Measurements from ENCODE around the gene PLCD4.

PLCD4 gene

GRCh38 chr2:218622606-218623365, 15.1 kb downstream of the PLCD4 start:
- Histone ChIP-seq H3K9ac (ENCODE audit: low read depth, low read length) (no peak overlapping the region), H3K4me1 (ENCODE audit: insufficient read depth, low read length) (no peaks in the 10 kb centered on the region), H3K4me3 (ENCODE audit: low read length) (no peak overlapping the region), H3K27me3 (ENCODE audit: insufficient read depth, low read length) (no peaks in the 10 kb centered on the region), H3K36me3 (ENCODE audit: insufficient read depth, low read length) (no peaks in the 10 kb centered on the region), H3K9me3 (ENCODE audit: insufficient read depth, low read depth, low read length) (no peaks in the 10 kb centered on the region), H3K27ac (ENCODE audit: low read depth, low read length) (no peak overlapping the region)
- 91% methylated on average over 7 of the region's 7 CpGs for WGBS

- Histone ChIP-seq H3K4me3 (ENCODE audit: low read length) (no peak overlapping the region), H3K27me3 (ENCODE audit: insufficient read depth, low read length) (no peaks in the 10 kb centered on the region), H3K27ac (ENCODE audit: low read depth, low read length) (no peak overlapping the region), H3K4me1 (ENCODE audit: insufficient read depth, low read length) (no peaks in the 10 kb centered on the region), H3K36me3 (ENCODE audit: insufficient read depth, low read length) (no peaks in the 10 kb centered on the region), H3K9ac (ENCODE audit: low read depth, low read length) (no peak overlapping the region), H3K9me3 (ENCODE audit: insufficient read depth, low read depth, low read length) (no peaks in the 10 kb centered on the region)
- 86% methylated on average over 3 of the region's 3 CpGs for WGBS
Observed at GRCh38 chr2:218623366-218623705, 15.6 kb downstream of the PLCD4 start.

GRCh38 chr2:218626369-218626768, 18.7 kb downstream of the PLCD4 start:
- H3K9me3 ChIP-seq (ENCODE audit: insufficient read depth, low read depth, low read length), result no peaks in the 10 kb centered on the region
- no peaks in the 10 kb centered on the region for H3K4me1 ChIP-seq (ENCODE audit: insufficient read depth, low read length)
- 90% methylated on average over 4 of the region's 4 CpGs for WGBS
- no peaks in the 10 kb centered on the region for H3K27me3 ChIP-seq (ENCODE audit: insufficient read depth, low read length)
- no peaks in the 10 kb centered on the region for H3K36me3 ChIP-seq (ENCODE audit: insufficient read depth, low read length)
- no peak overlapping the region for H3K27ac ChIP-seq (ENCODE audit: low read depth, low read length)
- no peak overlapping the region for H3K4me3 ChIP-seq (ENCODE audit: low read length)
- no peak overlapping the region for H3K9ac ChIP-seq (ENCODE audit: low read depth, low read length)

GRCh38 chr2:218627939-218628338, 20.2 kb downstream of the PLCD4 start:
- Histone ChIP-seq H3K36me3 (ENCODE audit: insufficient read depth, low read length) (no peaks in the 10 kb centered on the region), H3K4me1 (ENCODE audit: insufficient read depth, low read length) (no peaks in the 10 kb centered on the region), H3K27ac (ENCODE audit: low read depth, low read length) (no peak overlapping the region), H3K27me3 (ENCODE audit: insufficient read depth, low read length) (no peaks in the 10 kb centered on the region), H3K9ac (ENCODE audit: low read depth, low read length) (no peak overlapping the region), H3K9me3 (ENCODE audit: insufficient read depth, low read depth, low read length) (no peaks in the 10 kb centered on the region), H3K4me3 (ENCODE audit: low read length) (no peak overlapping the region)
- WGBS, result 95% methylated on average over 4 of the region's 4 CpGs

GRCh38 chr2:218631837-218632236, 24.1 kb downstream of the PLCD4 start:
- H3K36me3 ChIP-seq (ENCODE audit: insufficient read depth, low read length), result peaks cover 32% of the 10 kb centered on the region
- WGBS, result 85% methylated on average over 3 of the region's 4 CpGs
- H3K27ac ChIP-seq (ENCODE audit: low read depth, low read length), result no peak overlapping the region
- no peaks in the 10 kb centered on the region for H3K4me1 ChIP-seq (ENCODE audit: insufficient read depth, low read length)
- H3K9ac ChIP-seq (ENCODE audit: low read depth, low read length), result no peak overlapping the region
- no peaks in the 10 kb centered on the region for H3K9me3 ChIP-seq (ENCODE audit: insufficient read depth, low read depth, low read length)
- no peaks in the 10 kb centered on the region for H3K27me3 ChIP-seq (ENCODE audit: insufficient read depth, low read length)
- no peak overlapping the region for H3K4me3 ChIP-seq (ENCODE audit: low read length)

- no peak overlapping the region for H3K4me3 ChIP-seq (ENCODE audit: low read length)
- no peaks in the 10 kb centered on the region for H3K27me3 ChIP-seq (ENCODE audit: insufficient read depth, low read length)
- no peaks in the 10 kb centered on the region for H3K9me3 ChIP-seq (ENCODE audit: insufficient read depth, low read depth, low read length)
- no peaks in the 10 kb centered on the region for H3K4me1 ChIP-seq (ENCODE audit: insufficient read depth, low read length)
- no peak overlapping the region for H3K27ac ChIP-seq (ENCODE audit: low read depth, low read length)
- peaks cover 68% of the 10 kb centered on the region for H3K36me3 ChIP-seq (ENCODE audit: insufficient read depth, low read length)
- no peak overlapping the region for H3K9ac ChIP-seq (ENCODE audit: low read depth, low read length)
- 91% methylated on average over 5 of the region's 5 CpGs for WGBS
Observed at GRCh38 chr2:218635719-218636118, 28.0 kb downstream of the PLCD4 start.

- Histone ChIP-seq H3K4me1 (ENCODE audit: insufficient read depth, low read length) (no peaks in the 10 kb centered on the region), H3K9ac (ENCODE audit: low read depth, low read length) (no peak overlapping the region), H3K9me3 (ENCODE audit: insufficient read depth, low read depth, low read length) (no peaks in the 10 kb centered on the region), H3K36me3 (ENCODE audit: insufficient read depth, low read length) (peaks cover 90% of the 10 kb centered on the region), H3K4me3 (ENCODE audit: low read length) (no peak overlapping the region), H3K27ac (ENCODE audit: low read depth, low read length) (no peak overlapping the region), H3K27me3 (ENCODE audit: insufficient read depth, low read length) (no peaks in the 10 kb centered on the region)
- WGBS, result 97% methylated on average over 18 of the region's 18 CpGs
Observed at GRCh38 chr2:218638372-218638771, 30.7 kb downstream of the PLCD4 start.

GRCh38 chr2:218642121-218642656, 34.5 kb downstream of the PLCD4 start:
- H3K27ac ChIP-seq (ENCODE audit: low read depth, low read length), result no peak overlapping the region
- H3K9me3 ChIP-seq (ENCODE audit: insufficient read depth, low read depth, low read length), result no peaks in the 10 kb centered on the region
- WGBS, result 97% methylated on average over 18 of the region's 18 CpGs
- H3K4me1 ChIP-seq (ENCODE audit: insufficient read depth, low read length), result no peaks in the 10 kb centered on the region
- H3K9ac ChIP-seq (ENCODE audit: low read depth, low read length), result no peak overlapping the region
- peaks cover 90% of the 10 kb centered on the region for H3K36me3 ChIP-seq (ENCODE audit: insufficient read depth, low read length)
- H3K4me3 ChIP-seq (ENCODE audit: low read length), result no peak overlapping the region
- H3K27me3 ChIP-seq (ENCODE audit: insufficient read depth, low read length), result no peaks in the 10 kb centered on the region

- Histone ChIP-seq H3K9ac (ENCODE audit: low read depth, low read length) (no peak overlapping the region), H3K4me1 (ENCODE audit: insufficient read depth, low read length) (no peaks in the 10 kb centered on the region), H3K36me3 (ENCODE audit: insufficient read depth, low read length) (peaks cover 90% of the 10 kb centered on the region), H3K4me3 (ENCODE audit: low read length) (no peak overlapping the region), H3K27me3 (ENCODE audit: insufficient read depth, low read length) (no peaks in the 10 kb centered on the region), H3K27ac (ENCODE audit: low read depth, low read length) (no peak overlapping the region), H3K9me3 (ENCODE audit: insufficient read depth, low read depth, low read length) (no peaks in the 10 kb centered on the region)
- WGBS, result 95% methylated on average over 17 of the region's 17 CpGs
Observed at GRCh38 chr2:218642786-218643185, 35.1 kb downstream of the PLCD4 start.

- H3K4me1 ChIP-seq (ENCODE audit: insufficient read depth, low read length), result no peaks in the 10 kb centered on the region
- no peak overlapping the region for H3K27ac ChIP-seq (ENCODE audit: low read depth, low read length)
- no peaks in the 10 kb centered on the region for H3K9me3 ChIP-seq (ENCODE audit: insufficient read depth, low read depth, low read length)
- H3K36me3 ChIP-seq (ENCODE audit: insufficient read depth, low read length), result peaks cover 90% of the 10 kb centered on the region
- WGBS, result 95% methylated on average over 10 of the region's 10 CpGs
- H3K27me3 ChIP-seq (ENCODE audit: insufficient read depth, low read length), result no peaks in the 10 kb centered on the region
- no peak overlapping the region for H3K9ac ChIP-seq (ENCODE audit: low read depth, low read length)
- no peak overlapping the region for H3K4me3 ChIP-seq (ENCODE audit: low read length)
Observed at GRCh38 chr2:218643751-218644310, 36.1 kb downstream of the PLCD4 start.

GRCh38 chr2:218644721-218645120, 37.0 kb downstream of the PLCD4 start:
- no peak overlapping the region for H3K4me3 ChIP-seq (ENCODE audit: low read length)
- no peaks in the 10 kb centered on the region for H3K27me3 ChIP-seq (ENCODE audit: insufficient read depth, low read length)
- H3K9ac ChIP-seq (ENCODE audit: low read depth, low read length), result no peak overlapping the region
- no peaks in the 10 kb centered on the region for H3K9me3 ChIP-seq (ENCODE audit: insufficient read depth, low read depth, low read length)
- WGBS, result 93% methylated on average over 11 of the region's 11 CpGs
- H3K36me3 ChIP-seq (ENCODE audit: insufficient read depth, low read length), result peaks cover 91% of the 10 kb centered on the region
- no peaks in the 10 kb centered on the region for H3K4me1 ChIP-seq (ENCODE audit: insufficient read depth, low read length)
- no peak overlapping the region for H3K27ac ChIP-seq (ENCODE audit: low read depth, low read length)
